DOHH2 (cell line): ENCODE measurements around the gene CTNNA2.

Experiments used
- CTCF ChIP-seq: fragments of 200-600 bp; sonication (generic); IDR thresholded peaks from one replicate; pipeline ENCODE4 v1.5.1; 2014; ENCODE audit warnings: antibody characterized with exemption, mild to moderate bottlenecking, low read depth, low read length; ENCODE audit not compliant: poor library complexity, severe bottlenecking
- EZH2phosphoT487 ChIP-seq: fragments of 200-600 bp; sonication (generic); IDR thresholded peaks from 2 replicates; pipeline ENCODE4 v1.6.1; 2017; ENCODE audit warnings: borderline replicate concordance, mild to moderate bottlenecking, antibody characterized with exemption, low read length, moderate library complexity, mixed read lengths

- no peak for TF ChIP-seq CTCF
- no peak for TF ChIP-seq EZH2phosphoT487
Measured at GRCh38 chr2:79882548-79882947, 369.7 kb downstream of the CTNNA2 start.
